Fibroblast of skin of abdomen (primary cell): ENCODE results near the gene MTIF3. TPM values are rescaled to one million over a fixed set of nuclear protein-coding genes. Genes with fewer than 3 reads are reported as not detected.

Experiments used
- DNase-seq: peaks from one replicate; pipeline ENCODE4 v3.0.0-alpha.2; 2013
- polyA plus RNA-seq, 2 experiments: library from polyadenylated mRNA; unstranded; fragments of 120-200 nt; gene quantifications; one replicate each; pipeline ENCODE4 v1.2.1, GENCODE V29; 2013; ENCODE audit not compliant: insufficient read length in 2 of 2

The MTIF3 gene
- 46.0 TPM for polyA plus RNA-seq (2013, experiment 1 of 2; ENCODE audit: insufficient read length)
- polyA plus RNA-seq (2013, experiment 2 of 2; ENCODE audit: insufficient read length) = 46.3 TPM

DNA sequence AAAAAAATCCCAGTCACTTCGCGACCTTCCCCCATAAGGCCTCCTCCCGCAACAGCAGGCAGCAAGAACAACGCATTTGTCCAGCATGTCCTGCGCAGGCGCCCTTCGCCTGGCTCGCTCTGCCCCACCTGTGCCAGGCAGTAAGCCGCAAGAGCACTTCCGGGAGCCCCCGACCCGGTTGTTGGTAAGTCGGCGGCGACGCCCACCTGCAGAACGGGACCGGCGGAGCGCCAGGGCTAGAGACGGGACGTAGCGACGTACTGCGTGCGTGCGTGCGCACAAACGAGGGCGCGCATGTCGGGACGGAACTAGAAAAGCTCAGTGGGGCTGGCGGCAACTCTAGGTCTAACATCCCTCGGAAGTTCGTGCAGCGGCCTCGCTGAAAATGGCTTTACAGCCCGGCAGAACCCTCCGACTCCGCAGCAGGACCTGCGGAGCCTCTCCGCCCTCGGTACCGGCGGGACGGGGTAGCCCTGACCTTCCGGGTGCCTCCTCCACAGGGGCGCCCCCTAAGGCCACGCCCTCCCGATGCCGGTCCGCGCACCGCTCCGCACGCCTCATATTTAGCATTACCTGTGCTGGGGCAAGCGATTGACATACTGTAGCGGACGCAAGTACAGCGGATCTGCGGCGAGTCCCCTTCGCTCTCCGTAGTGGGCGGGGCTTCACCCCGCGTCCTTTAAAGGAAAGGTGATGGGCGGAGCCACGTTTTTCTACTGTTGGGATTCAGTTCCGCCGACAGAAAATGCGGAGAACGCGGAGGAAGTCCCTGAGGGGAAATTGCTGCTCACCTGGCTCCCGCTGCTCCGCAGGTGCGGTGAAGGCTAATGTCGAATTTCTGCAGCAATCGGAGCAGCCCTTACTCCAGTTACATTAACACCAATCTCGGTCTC, at the start of gene MTIF3:
Gene MTIF3, minus strand, starts transcription at position 629 of the 893 bp plus-strand sequence. CDS start 10,116 bp downstream, outside the sequence.
- peak; percentile 90 for DNase-seq

DNA sequence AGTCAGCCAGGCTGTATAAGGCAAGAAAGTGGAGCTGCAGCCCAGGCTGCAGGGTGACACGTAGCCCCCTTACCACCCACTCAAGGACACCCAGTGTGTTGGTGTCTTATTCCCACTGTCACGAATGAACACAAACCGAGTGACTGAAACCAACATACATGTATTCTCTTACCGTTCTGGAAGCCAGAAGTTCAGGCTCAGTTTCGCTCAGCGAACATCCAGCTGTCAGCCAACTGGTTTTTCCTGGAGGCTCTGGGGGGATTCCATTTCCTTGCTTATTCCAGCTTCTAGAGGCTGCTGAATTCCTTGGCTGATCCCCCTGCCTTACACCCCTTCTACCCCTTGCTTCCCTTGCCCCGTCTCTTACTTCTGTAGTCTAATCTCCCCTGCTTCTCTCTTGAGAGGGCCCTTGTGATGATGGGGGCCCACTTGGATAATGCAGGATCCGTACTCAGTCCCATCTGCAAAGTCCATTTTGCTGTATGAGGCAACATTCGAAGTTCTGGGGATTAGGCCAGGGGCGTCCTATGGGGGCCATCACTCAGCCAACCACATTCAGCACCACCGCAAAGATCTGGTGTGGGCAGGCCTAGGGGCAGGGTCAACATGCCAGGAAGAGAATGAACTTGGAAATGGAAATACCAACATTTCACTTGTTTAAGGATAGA, 47.3 kb upstream of the MTIF3 start:
- no peak for DNase-seq

- DNase-seq = no peak
Observed at GRCh38 chr13:27496536-27497273, 46.3 kb upstream of the MTIF3 start.

- DNase-seq = no peak
Observed at GRCh38 chr13:27496006-27496405, 45.6 kb upstream of the MTIF3 start.

GRCh38 chr13:27495551-27495950, 45.2 kb upstream of the MTIF3 start:
- DNase-seq = no peak

DNA sequence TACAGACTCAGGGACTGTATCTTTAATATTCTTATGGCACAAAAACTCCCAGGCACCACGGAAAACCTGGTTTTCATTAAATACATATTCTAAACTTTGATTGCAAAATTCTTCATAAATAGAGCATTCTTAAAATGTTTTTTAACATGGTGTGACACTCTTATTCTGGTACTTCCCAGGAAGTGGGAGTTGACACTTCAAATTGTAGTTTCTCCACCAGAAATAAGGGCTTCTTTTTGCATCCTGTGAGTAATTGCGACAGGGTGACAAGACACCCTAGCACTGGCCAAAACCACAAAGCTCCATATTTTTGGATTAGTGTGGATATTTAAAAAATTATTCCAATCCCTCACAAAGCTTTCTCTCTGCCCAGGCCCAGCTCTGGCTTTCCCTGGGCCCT, 43.6 kb upstream of the MTIF3 start:
- peak; percentile 44 for DNase-seq

GRCh38 chr13:27489456-27489855, 39.1 kb upstream of the MTIF3 start:
- DNase-seq = no peak

DNA sequence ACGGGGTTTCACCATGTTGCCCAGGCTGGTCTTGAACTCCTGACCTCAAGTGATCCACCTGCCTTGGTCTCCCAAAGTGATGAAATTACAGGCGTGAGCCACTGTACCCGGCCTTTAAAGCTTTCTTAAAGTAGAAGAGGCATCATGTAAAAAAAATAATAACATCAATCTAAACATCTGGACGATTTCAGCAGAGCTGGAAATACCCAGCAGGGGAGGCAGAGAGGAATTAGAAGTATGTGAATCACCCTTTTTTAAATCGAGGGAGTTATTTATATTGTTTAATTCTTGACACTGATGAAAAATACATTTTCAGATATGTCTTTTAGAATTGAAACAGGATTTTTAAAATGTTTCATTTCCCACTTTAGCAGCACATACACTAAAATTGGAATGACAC, 37.4 kb upstream of the MTIF3 start:
- peak; percentile 12 for DNase-seq

DNA sequence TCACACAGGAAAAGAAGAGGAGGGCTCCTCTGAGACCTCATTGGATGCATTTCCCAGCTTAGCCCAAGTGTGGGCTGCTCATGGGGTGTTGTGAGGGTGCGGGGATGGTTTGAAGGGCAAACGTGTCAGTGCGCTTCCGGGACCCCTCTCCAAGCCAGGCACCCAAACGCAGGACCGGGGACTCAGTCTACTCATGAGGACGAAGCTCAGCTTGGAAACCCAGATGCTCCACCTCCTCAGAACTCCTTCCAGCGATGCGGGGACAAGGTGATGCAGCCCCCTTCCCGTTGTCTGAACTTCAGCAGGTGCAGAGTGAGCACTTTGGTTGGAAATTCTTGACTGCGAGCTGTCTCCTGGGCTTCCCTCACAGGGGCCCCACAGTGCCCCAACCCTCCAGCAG, 33.1 kb upstream of the MTIF3 start:
- no peak for DNase-seq

- no peak for DNase-seq
Observed at GRCh38 chr13:27482983-27483382, 32.6 kb upstream of the MTIF3 start.

DNA sequence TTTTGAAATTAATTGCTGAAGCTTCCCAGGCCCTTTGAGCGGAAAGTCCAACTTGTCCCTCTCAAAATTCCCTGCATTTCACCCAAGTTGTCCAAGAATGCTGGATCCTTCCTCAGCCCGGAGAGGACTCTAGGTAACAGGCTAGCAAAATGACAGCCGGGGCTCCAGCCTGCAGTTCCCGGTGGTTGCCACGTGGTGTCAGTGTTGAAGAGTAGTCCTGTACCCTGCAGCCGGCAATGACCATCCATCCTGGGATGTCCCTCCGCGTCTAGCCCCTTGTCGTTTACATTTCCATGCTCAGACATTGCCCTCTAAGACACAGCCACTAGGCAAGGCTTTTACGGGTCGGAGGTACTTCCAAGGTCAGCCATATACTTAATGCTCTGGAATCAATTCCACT, 31.4 kb upstream of the MTIF3 start:
- peak; percentile 13 for DNase-seq

GRCh38 chr13:27476943-27477703, 26.8 kb upstream of the MTIF3 start:
- DNase-seq = no peak

- DNase-seq = no peak
Observed at GRCh38 chr13:27474751-27475268, 24.4 kb upstream of the MTIF3 start.

- DNase-seq = no peak
Observed at GRCh38 chr13:27472941-27473340, 22.6 kb upstream of the MTIF3 start.

GRCh38 chr13:27472441-27472840, 22.1 kb upstream of the MTIF3 start:
- DNase-seq = no peak

GRCh38 chr13:27470075-27470820, 19.9 kb upstream of the MTIF3 start:
- DNase-seq = no peak

- no peak for DNase-seq
Observed at GRCh38 chr13:27466513-27466912, 16.1 kb upstream of the MTIF3 start.

- DNase-seq = no peak
Observed at GRCh38 chr13:27465611-27466010, 15.2 kb upstream of the MTIF3 start.

- DNase-seq = no peak
Observed at GRCh38 chr13:27463500-27463899, 13.1 kb upstream of the MTIF3 start.

- peak; percentile 10 for DNase-seq
Observed at GRCh38 chr13:27461940-27462584, 11.7 kb upstream of the MTIF3 start.
